GM12878 (cell line): ENCODE results near the gene OR6M1. TPM values are rescaled to one million over a fixed set of nuclear protein-coding genes. Genes with fewer than 3 reads are reported as not detected.

Source experiments
- ATAC-seq: fragments of 200-7000 bp; cut with Tn5 transposase; 3 replicates; pipeline ENCODE4 v1.9.1; 2020; ENCODE audit warnings: mild to moderate bottlenecking, moderate library complexity
- BruUV-seq: library from RNA; stranded (reverse); fragments of 400-500 nt; replicated peaks from 2 replicates; lab custom pipeline; 2021; lab: Mats Ljungman, UMichigan
- CTCF ChIA-PET: fragments of 300-600 bp; sonication (Branson Sonifier 250); formaldehyde crosslinking; extraction: SDS; loops from one replicate; lab custom pipeline; 2021; ENCODE audit warnings: inconsistent platforms; lab: Yijun Ruan, JAX
- POLR2A ChIA-PET: fragments of 350-600 bp; formaldehyde crosslinking; extraction: SDS; loops from one replicate; lab custom pipeline; 2021; ENCODE audit warnings: inconsistent platforms; lab: Charles Lee
- RAD21 ChIA-PET: fragments of 300-600 bp; sonication (Branson Sonifier 250); formaldehyde crosslinking; loops from one replicate; lab custom pipeline; 2023; ENCODE audit warnings: antibody characterized with exemption; ENCODE audit not compliant: unreplicated experiment; lab: Charles Lee
- SMC1A ChIA-PET: fragments of 300-600 bp; sonication (Branson Sonifier 250); formaldehyde crosslinking; loops from one replicate; lab custom pipeline; 2023; ENCODE audit not compliant: unreplicated experiment, uncharacterized antibody; lab: Charles Lee
- DNase-seq: peaks from one replicate; pipeline ENCODE4 v3.0.0-alpha.2; 2011; ENCODE audit warnings: low read depth, low spot score
- FAIRE-seq: peaks from 3 replicates; lab custom pipeline; 2011; peaks lifted over from hg19 to GRCh38; lab: Jason Lieb, UNC
- H2AFZ ChIP-seq: 2 replicates; pipeline ENCODE4 v1.6.0; 2011; ENCODE audit warnings: low read depth, low read length, control low read depth; ENCODE audit not compliant: control insufficient read depth
- H3K27ac ChIP-seq: 2 replicates; pipeline ENCODE4 v1.5.1; 2011; ENCODE audit warnings: control low read depth; ENCODE audit not compliant: control insufficient read depth, insufficient read depth
- H3K27me3 ChIP-seq, 2 experiments: replicated peaks in 1 of 2; 2 replicates each; pipeline versions ENCODE4 v1.6.0 to v1.6.1; 2011; ENCODE audit warnings: low read length in 1 of 2; ENCODE audit not compliant: control insufficient read depth in 2 of 2, insufficient read depth in 2 of 2
- H3K36me3 ChIP-seq, 2 experiments: 2 replicates each; pipeline ENCODE4 v1.5.1; 2011; ENCODE audit warnings: low read length in 1 of 2; ENCODE audit not compliant: control insufficient read depth in 2 of 2, insufficient read depth in 2 of 2
- H3K4me1 ChIP-seq: 2 replicates; pipeline ENCODE4 v1.6.1; 2011; ENCODE audit warnings: mild to moderate bottlenecking, low read length, moderate library complexity, mixed read lengths; ENCODE audit not compliant: control insufficient read depth, insufficient read depth
- H3K4me2 ChIP-seq: 2 replicates; pipeline ENCODE4 v1.6.0; 2011; ENCODE audit warnings: control low read depth; ENCODE audit not compliant: control insufficient read depth, insufficient read depth
- H3K4me3 ChIP-seq: fragments of 200-600 bp; sonication (generic); 2 replicates; pipeline ENCODE4 v1.5.1; 2016
- H3K79me2 ChIP-seq: 2 replicates; pipeline ENCODE4 v1.6.0; 2011; ENCODE audit warnings: low read length; ENCODE audit not compliant: control insufficient read depth, insufficient read depth
- H3K9ac ChIP-seq: 2 replicates; pipeline ENCODE4 v1.8.0; 2011; ENCODE audit warnings: low read length, control low read depth, mixed read lengths; ENCODE audit not compliant: control insufficient read depth, insufficient read depth
- H3K9me3 ChIP-seq: replicated peaks from 3 replicates; pipeline ENCODE4 v1.5.1; 2011; ENCODE audit warnings: mild to moderate bottlenecking, low read length; ENCODE audit not compliant: control insufficient read depth, insufficient read depth
- H4K20me1 ChIP-seq: 2 replicates; pipeline ENCODE4 v1.6.0; 2011; ENCODE audit not compliant: control insufficient read depth, insufficient read depth
- ATF3 ChIP-seq: IDR thresholded peaks from 2 replicates; pipeline ENCODE4 v1.6.1; 2011; ENCODE audit warnings: low read depth, mild to moderate bottlenecking, low read length, moderate library complexity, borderline replicate concordance; ENCODE audit errors: extremely low read depth
- CHD2 ChIP-seq: IDR thresholded peaks from 2 replicates; pipeline ENCODE4 v1.6.1; 2011; ENCODE audit warnings: low read depth, low read length, improper control_type of control experiment, borderline replicate concordance
- FOS ChIP-seq: IDR thresholded peaks from 3 replicates; pipeline ENCODE4 v1.6.1; 2011; ENCODE audit warnings: borderline replicate concordance; ENCODE audit not compliant: insufficient read length; ENCODE audit errors: extremely low read depth
- KDM1A ChIP-seq: fragments of 200-600 bp; sonication (generic); IDR thresholded peaks from 2 replicates; pipeline ENCODE4 v1.6.1; 2016; ENCODE audit warnings: borderline replicate concordance
- NR2C1 ChIP-seq: fragments of 450-650 bp; IDR thresholded peaks from 2 replicates; pipeline ENCODE4 v1.6.1; 2017; ENCODE audit warnings: antibody characterized with exemption, mild to moderate bottlenecking, moderate library complexity
- POLR2A ChIP-seq: IDR thresholded peaks from 2 replicates; pipeline ENCODE4 v1.6.1; 2011; ENCODE audit warnings: low read depth, mild to moderate bottlenecking, low read length
- POLR2AphosphoS2 ChIP-seq: IDR thresholded peaks from 2 replicates; pipeline ENCODE4 v1.6.1; 2011; ENCODE audit warnings: low read depth, mild to moderate bottlenecking, low read length, improper control_type of control experiment, moderate library complexity
- POU2F2 ChIP-seq: IDR thresholded peaks from 3 replicates; pipeline ENCODE4 v1.6.1; 2011; ENCODE audit warnings: low read depth, mild to moderate bottlenecking, low read length, borderline replicate concordance
- SMAD5 ChIP-seq: IDR thresholded peaks from 2 replicates; pipeline ENCODE4 v1.6.1; 2016; ENCODE audit warnings: antibody characterized with exemption, low read depth
- SREBF1 ChIP-seq: IDR thresholded peaks from 2 replicates; pipeline ENCODE4 v1.6.1; 2012; ENCODE audit warnings: mild to moderate bottlenecking, low read length
- ZNF384 ChIP-seq: IDR thresholded peaks from 2 replicates; pipeline ENCODE4 v1.6.1; 2012; ENCODE audit warnings: low read depth, mild to moderate bottlenecking, low read length, improper control_type of control experiment, borderline replicate concordance
- WGBS: methylation state at CpG from one replicate; pipeline ENCODE4 v1.1.6; 2016; ENCODE audit warnings: low lambda C conversion rate; ENCODE audit not compliant: insufficient replicate concordance, insufficient coverage; ENCODE audit errors: missing lambda C conversion rate; 5-methylcytosine and 5-hydroxymethylcytosine counted together
- in situ Hi-C: fragments of 300-500 bp; cut with MboI; formaldehyde crosslinking; loops from 9 replicates; pipeline ENCODE4 v1.14.3; 2018; ENCODE audit warnings: mixed read lengths
- intact Hi-C: fragments of 100-400 bp; cut with micrococcal nuclease; formaldehyde crosslinking; loops from one replicate; pipeline ENCODE4 v1.14.2; 2022; ENCODE audit not compliant: unreplicated experiment
- polyA plus RNA-seq, 11 experiments: library from polyadenylated mRNA; depleted of rRNA in 4 of 11; unstranded in 6 of 11; stranded (reverse) in 5 of 11; fragments of >200 nt; fragmentation: Nextera tagmentation in 4 of 11; fragmentation: Illumina TruSeq in 1 of 11; extraction: Ambion mirVana in 4 of 11; extraction: Trizol in 1 of 11; gene quantifications; 1 replicate in 1 of 11; 2 replicates in 10 of 11; pipeline versions ENCODE4 v1.2.1 to v1.2.3, GENCODE V29; 2011 to 2016; ENCODE audit warnings: inconsistent platforms in 2 of 11, missing spikeins in 2 of 11, low read depth in 1 of 11
- total RNA-seq, 4 experiments: library from RNA; depleted of rRNA in 3 of 4; stranded (reverse); fragments of >200 nt in 3 of 4; fragmentation: Illumina TruSeq in 1 of 4; extraction: Trizol in 1 of 4; gene quantifications; 2 replicates each; pipeline versions ENCODE4 v1.2.1 to v1.2.3, GENCODE V29; 2013 to 2021
- TF ChIP-seq, protein P1 (sequence below): fragments of 450-650 bp; IDR thresholded peaks from 2 replicates; pipeline ENCODE4 v1.6.1; 2018; ENCODE audit warnings: borderline replicate concordance, mild to moderate bottlenecking; ENCODE audit not compliant: partially characterized antibody
- TF ChIP-seq, protein P2 (sequence below): IDR thresholded peaks from 2 replicates; pipeline ENCODE4 v1.6.1; 2012; ENCODE audit warnings: low read length, inconsistent platforms
- TF ChIP-seq, protein P3 (sequence below): fragments of 450-650 bp; IDR thresholded peaks from 2 replicates; pipeline ENCODE4 v1.6.1; 2016; ENCODE audit warnings: mild to moderate bottlenecking

Gene OR6M1
- total and polyA plus RNA-seq, 10 of the 15 experiments (the other 5 are each of a cell fraction or from before 2014, with no cell fraction given): not detected

GRCh38 chr11:123798079-123798478 lies 8.1 kb downstream of the OR6M1 start:
- Histone ChIP-seq H3K4me3 (no peak overlapping the region), H4K20me1 (no peaks in the 10 kb centered on the region), H3K36me3 (no peaks in the 10 kb centered on the region), H3K27ac (no peak overlapping the region), H3K79me2 (no peaks in the 10 kb centered on the region), H3K4me2 (no peak overlapping the region), H3K4me1 (no peaks in the 10 kb centered on the region), H3K9ac (no peak overlapping the region), H3K27me3 (no peaks in the 10 kb centered on the region), H3K9me3 (no peaks in the 10 kb centered on the region), H2AFZ (no peak overlapping the region)
- RAD21 ChIA-PET: no interaction called here
- SMC1A ChIA-PET: no interaction called here
- WGBS: 60% methylated on average over 4 of the region's 4 CpGs
- ATAC-seq: no peak
- CTCF ChIA-PET: no interaction called here
- TF ChIP-seq POLR2A (no peak), CHD2 (no peak), SMAD5 (no peak), KDM1A (no peak), ZNF384 (no peak)
- TF ChIP-seq, protein P1, sequence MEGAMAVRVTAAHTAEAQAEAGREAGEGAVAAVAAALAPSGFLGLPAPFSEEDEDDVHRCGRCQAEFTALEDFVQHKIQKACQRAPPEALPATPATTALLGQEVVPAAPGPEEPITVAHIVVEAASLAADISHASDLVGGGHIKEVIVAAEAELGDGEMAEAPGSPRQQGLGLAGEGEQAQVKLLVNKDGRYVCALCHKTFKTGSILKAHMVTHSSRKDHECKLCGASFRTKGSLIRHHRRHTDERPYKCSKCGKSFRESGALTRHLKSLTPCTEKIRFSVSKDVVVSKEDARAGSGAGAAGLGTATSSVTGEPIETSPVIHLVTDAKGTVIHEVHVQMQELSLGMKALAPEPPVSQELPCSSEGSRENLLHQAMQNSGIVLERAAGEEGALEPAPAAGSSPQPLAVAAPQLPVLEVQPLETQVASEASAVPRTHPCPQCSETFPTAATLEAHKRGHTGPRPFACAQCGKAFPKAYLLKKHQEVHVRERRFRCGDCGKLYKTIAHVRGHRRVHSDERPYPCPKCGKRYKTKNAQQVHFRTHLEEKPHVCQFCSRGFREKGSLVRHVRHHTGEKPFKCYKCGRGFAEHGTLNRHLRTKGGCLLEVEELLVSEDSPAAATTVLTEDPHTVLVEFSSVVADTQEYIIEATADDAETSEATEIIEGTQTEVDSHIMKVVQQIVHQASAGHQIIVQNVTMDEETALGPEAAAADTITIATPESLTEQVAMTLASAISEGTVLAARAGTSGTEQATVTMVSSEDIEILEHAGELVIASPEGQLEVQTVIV: no peak
- in situ Hi-C loops: no loop called here
- intact Hi-C loops: no loop called here
- no TSS peak for BruUV-seq
- no peak for DNase-seq
- POLR2A ChIA-PET: no interaction called here
- FAIRE-seq: no peak

GRCh38 chr11:123797541-123797940 lies 8.6 kb downstream of the OR6M1 start:
- H3K27me3 ChIP-seq: no peaks in the 10 kb centered on the region
- SMC1A ChIA-PET: no interaction called here
- H3K79me2 ChIP-seq: no peaks in the 10 kb centered on the region
- intact Hi-C loops (no loop called here), in situ Hi-C loops (no loop called here)
- POLR2A ChIA-PET: no interaction called here
- no TSS peak for BruUV-seq
- no peak for TF ChIP-seq SREBF1
- no peak for TF ChIP-seq FOS
- no peak for TF ChIP-seq NR2C1
- no peak for TF ChIP-seq ATF3
- TF ChIP-seq POU2F2: no peak
- no peak for TF ChIP-seq POLR2AphosphoS2
- TF ChIP-seq, protein P2, sequence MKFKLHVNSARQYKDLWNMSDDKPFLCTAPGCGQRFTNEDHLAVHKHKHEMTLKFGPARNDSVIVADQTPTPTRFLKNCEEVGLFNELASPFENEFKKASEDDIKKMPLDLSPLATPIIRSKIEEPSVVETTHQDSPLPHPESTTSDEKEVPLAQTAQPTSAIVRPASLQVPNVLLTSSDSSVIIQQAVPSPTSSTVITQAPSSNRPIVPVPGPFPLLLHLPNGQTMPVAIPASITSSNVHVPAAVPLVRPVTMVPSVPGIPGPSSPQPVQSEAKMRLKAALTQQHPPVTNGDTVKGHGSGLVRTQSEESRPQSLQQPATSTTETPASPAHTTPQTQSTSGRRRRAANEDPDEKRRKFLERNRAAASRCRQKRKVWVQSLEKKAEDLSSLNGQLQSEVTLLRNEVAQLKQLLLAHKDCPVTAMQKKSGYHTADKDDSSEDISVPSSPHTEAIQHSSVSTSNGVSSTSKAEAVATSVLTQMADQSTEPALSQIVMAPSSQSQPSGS: no peak
- TF ChIP-seq, protein P3, sequence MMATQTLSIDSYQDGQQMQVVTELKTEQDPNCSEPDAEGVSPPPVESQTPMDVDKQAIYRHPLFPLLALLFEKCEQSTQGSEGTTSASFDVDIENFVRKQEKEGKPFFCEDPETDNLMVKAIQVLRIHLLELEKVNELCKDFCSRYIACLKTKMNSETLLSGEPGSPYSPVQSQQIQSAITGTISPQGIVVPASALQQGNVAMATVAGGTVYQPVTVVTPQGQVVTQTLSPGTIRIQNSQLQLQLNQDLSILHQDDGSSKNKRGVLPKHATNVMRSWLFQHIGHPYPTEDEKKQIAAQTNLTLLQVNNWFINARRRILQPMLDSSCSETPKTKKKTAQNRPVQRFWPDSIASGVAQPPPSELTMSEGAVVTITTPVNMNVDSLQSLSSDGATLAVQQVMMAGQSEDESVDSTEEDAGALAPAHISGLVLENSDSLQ: no peak
- CTCF ChIA-PET: no interaction called here
- H3K4me3 ChIP-seq: no peak overlapping the region
- H3K4me1 ChIP-seq: no peaks in the 10 kb centered on the region
- H3K4me2 ChIP-seq: no peak overlapping the region
- H3K27ac ChIP-seq: no peak overlapping the region
- RAD21 ChIA-PET: no interaction called here
- DNase-seq (no peak), FAIRE-seq (no peak), ATAC-seq (no peak)
- no peaks in the 10 kb centered on the region for H4K20me1 ChIP-seq
- H3K9ac ChIP-seq: no peak overlapping the region
- 4% methylated on average over 10 of the region's 10 CpGs for WGBS
- H2AFZ ChIP-seq: no peak overlapping the region
- H3K36me3 ChIP-seq: no peaks in the 10 kb centered on the region
- no peaks in the 10 kb centered on the region for H3K9me3 ChIP-seq
